HCT116 (cell line): ENCODE data around the gene CWC27. TPM values are rescaled to one million over a fixed set of nuclear protein-coding genes. Genes with fewer than 3 reads are reported as not detected.

Experiments
- ATAC-seq: fragments of 200-7000 bp; cut with Tn5 transposase; 2 replicates; pipeline ENCODE4 v1.9.1; 2020; ENCODE audit warnings: mild to moderate bottlenecking, moderate library complexity
- BruUV-seq: library from RNA; stranded (reverse); fragments of 400-500 nt; replicated peaks from 2 replicates; lab custom pipeline; 2021; lab: Mats Ljungman, UMichigan
- CTCF ChIA-PET: fragments of 300-600 bp; sonication (Branson Sonifier 250); formaldehyde crosslinking; loops from one replicate; lab custom pipeline; 2021; ENCODE audit warnings: antibody characterized with exemption; lab: Charles Lee
- POLR2A ChIA-PET: fragments of 300-600, 350-600 bp; sonication (Branson Sonifier 250); formaldehyde crosslinking; loops from one replicate; lab custom pipeline; 2021; ENCODE audit warnings: antibody characterized with exemption; lab: Charles Lee
- RAD21 ChIA-PET, 2 experiments: fragments of 300-600 bp; sonication (Branson Sonifier 250); formaldehyde crosslinking; loops; one replicate each; lab custom pipeline; 2023; ENCODE audit warnings: low total read pairs in 2 of 2; ENCODE audit not compliant: uncharacterized antibody in 2 of 2, unreplicated experiment in 2 of 2, low non-redundant PET in 1 of 2; lab: Charles Lee
- DNase-seq: peaks from one replicate; pipeline ENCODE4 v3.0.0-alpha.2; 2010; ENCODE audit warnings: low read depth, low spot score
- H2AFZ ChIP-seq: fragments of 200-600 bp; shearing (Covaris generic), sonication (generic); 2 replicates; pipeline ENCODE4 v1.6.1; 2017; ENCODE audit warnings: low read depth, mixed run types, mixed read lengths, antibody characterized with exemption, low read length; ENCODE audit not compliant: poor library complexity, severe bottlenecking
- H3K27ac ChIP-seq: 2 replicates; pipeline ENCODE4 v1.5.1; 2012; ENCODE audit warnings: low read depth, low read length
- H3K27me3 ChIP-seq: fragments of 200-600 bp; sonication (generic); 2 replicates; pipeline ENCODE4 v1.6.1; 2016; ENCODE audit warnings: mixed run types, low read length, mixed read lengths; ENCODE audit not compliant: insufficient read depth
- H3K36me3 ChIP-seq, 2 experiments: fragments of 200-500 bp in 1 of 2; fragments of 200-600 bp in 1 of 2; sonication (Bioruptor generic) in 1 of 2; sonication (generic) in 1 of 2; 2 replicates each; pipeline versions ENCODE4 v1.5.1 to v1.6.1; 2014 to 2016; ENCODE audit warnings: low read length in 2 of 2, inconsistent platforms in 1 of 2, mixed read lengths in 1 of 2, mixed run types in 1 of 2; ENCODE audit not compliant: insufficient read depth in 2 of 2, control insufficient read depth in 1 of 2
- H3K4me1 ChIP-seq, 2 experiments: fragments of 200-600 bp in 1 of 2; sonication (generic) in 1 of 2; 2 replicates each; pipeline versions ENCODE4 v1.5.1 to v1.6.1; 2012 to 2017; ENCODE audit warnings: low read length in 2 of 2, inconsistent platforms in 1 of 2, mild to moderate bottlenecking in 1 of 2, mixed read lengths in 1 of 2, mixed run types in 1 of 2, moderate library complexity in 1 of 2; ENCODE audit not compliant: insufficient read depth in 2 of 2, control insufficient read depth in 1 of 2
- H3K4me2 ChIP-seq: fragments of 200-600 bp; sonication (generic); 2 replicates; pipeline ENCODE4 v1.6.1; 2017; ENCODE audit warnings: mixed run types, low read length, mixed read lengths
- H3K4me3 ChIP-seq, 2 experiments: fragments of 200-600 bp in 1 of 2; sonication (generic) in 1 of 2; replicated peaks in 1 of 2; 2 replicates each; pipeline ENCODE4 v1.5.1; 2011 to 2016; ENCODE audit warnings: low read length in 2 of 2, control low read depth in 1 of 2, low read depth in 1 of 2, mild to moderate bottlenecking in 1 of 2, mixed read lengths in 1 of 2, mixed run types in 1 of 2
- H3K79me2 ChIP-seq: fragments of 200-600 bp; sonication (generic); 2 replicates; pipeline ENCODE4 v1.6.1; 2017; ENCODE audit warnings: mild to moderate bottlenecking, mixed run types, low read length, moderate library complexity, mixed read lengths; ENCODE audit not compliant: insufficient read depth
- H3K9ac ChIP-seq: fragments of 200-600 bp; sonication (generic); 2 replicates; pipeline ENCODE4 v1.6.1; 2016; ENCODE audit warnings: low read length, mixed read lengths
- H3K9me2 ChIP-seq: fragments of 200-600 bp; sonication (generic), shearing (Covaris generic); 2 replicates; pipeline ENCODE4 v1.6.1; 2017; ENCODE audit warnings: mixed run types, mild to moderate bottlenecking, moderate library complexity; ENCODE audit not compliant: insufficient read depth
- H3K9me3 ChIP-seq, 2 experiments: fragments of 200-500 bp in 1 of 2; fragments of 200-600 bp in 1 of 2; sonication (Bioruptor generic) in 1 of 2; sonication (generic) in 1 of 2; 2 replicates each; pipeline ENCODE4 v1.6.1; 2014 to 2017; ENCODE audit warnings: low read length in 2 of 2, mixed read lengths in 2 of 2, inconsistent platforms in 1 of 2, low read depth in 1 of 2, mild to moderate bottlenecking in 1 of 2, mixed run types in 1 of 2, moderate library complexity in 1 of 2; ENCODE audit not compliant: control insufficient read depth in 1 of 2, insufficient read depth in 1 of 2
- H4K20me1 ChIP-seq: fragments of 200-600 bp; sonication (generic), shearing (Covaris generic); 2 replicates; pipeline ENCODE4 v1.6.1; 2017; ENCODE audit warnings: mixed run types, mild to moderate bottlenecking, moderate library complexity; ENCODE audit not compliant: insufficient read depth
- CBX3 ChIP-seq: IDR thresholded peaks from 2 replicates; pipeline ENCODE4 v1.6.1; 2012; ENCODE audit warnings: low read depth
- CEBPB ChIP-seq: IDR thresholded peaks from 2 replicates; pipeline ENCODE4 v1.6.1; 2012; ENCODE audit warnings: low read depth
- EZH2 ChIP-seq: fragments of 200-600 bp; sonication (generic); IDR thresholded peaks from 2 replicates; pipeline ENCODE4 v1.6.1; 2017; ENCODE audit warnings: antibody characterized with exemption, mixed run types
- EZH2phosphoT487 ChIP-seq: fragments of 200-600 bp; IDR thresholded peaks from 2 replicates; pipeline ENCODE4 v1.6.1; 2018; ENCODE audit warnings: antibody characterized with exemption, borderline replicate concordance
- FOSL1 ChIP-seq: IDR thresholded peaks from 2 replicates; pipeline ENCODE4 v1.6.1; 2012; ENCODE audit warnings: low read depth
- JUND ChIP-seq: IDR thresholded peaks from 2 replicates; pipeline ENCODE4 v1.6.1; 2012
- POLR2A ChIP-seq: IDR thresholded peaks from 2 replicates; pipeline ENCODE4 v1.7.0; 2011; ENCODE audit warnings: borderline replicate concordance; ENCODE audit not compliant: insufficient read depth, insufficient read length; ENCODE audit errors: extremely low read depth
- POLR2AphosphoS5 ChIP-seq: IDR thresholded peaks from 2 replicates; pipeline ENCODE4 v1.6.1; 2011; ENCODE audit warnings: mild to moderate bottlenecking, low read depth, low read length, moderate library complexity
- REST ChIP-seq: IDR thresholded peaks from 2 replicates; pipeline ENCODE4 v1.6.1; 2012; ENCODE audit warnings: low read depth
- SIN3A ChIP-seq: IDR thresholded peaks from 2 replicates; pipeline ENCODE4 v1.6.1; 2012; ENCODE audit warnings: low read depth
- SRF ChIP-seq: IDR thresholded peaks from 2 replicates; pipeline ENCODE4 v1.6.1; 2012; ENCODE audit warnings: low read depth
- TCF7L2 ChIP-seq: IDR thresholded peaks from 2 replicates; pipeline ENCODE4 v1.7.0; 2011; ENCODE audit warnings: borderline replicate concordance, inconsistent platforms; ENCODE audit not compliant: insufficient read depth, insufficient read length; ENCODE audit errors: extremely low read depth
- ZBTB33 ChIP-seq: IDR thresholded peaks from 2 replicates; pipeline ENCODE4 v1.6.1; 2011; ENCODE audit warnings: mild to moderate bottlenecking, low read length, moderate library complexity; ENCODE audit not compliant: insufficient replicate concordance; ENCODE audit errors: extremely low read depth
- ZFX ChIP-seq: fragments of 450-650 bp; IDR thresholded peaks from 2 replicates; pipeline ENCODE4 v1.6.1; 2017
- ZNF274 ChIP-seq: fragments of 200-500 bp; sonication (Bioruptor generic); IDR thresholded peaks from 2 replicates; pipeline ENCODE4 v1.6.1; 2014; ENCODE audit warnings: mild to moderate bottlenecking, low read depth, low read length, inconsistent platforms
- intact Hi-C: fragments of 100-400 bp; cut with micrococcal nuclease; formaldehyde crosslinking; loops from 2 replicates; pipeline ENCODE4 v1.10.0; 2022
- total RNA-seq: library from RNA; stranded (reverse); gene quantifications from one replicate; pipeline ENCODE4 v1.2.1, GENCODE V29; 2021; ENCODE audit not compliant: unreplicated experiment

CWC27 gene
- total RNA-seq, 1 experiment from 2014 or later, result 29.1 TPM

- Histone ChIP-seq H3K4me3 (no peak overlapping the region), H3K27ac (no peak overlapping the region), H3K4me2 (no peak overlapping the region), H3K9ac (no peak overlapping the region), H3K9me3 (no peaks in the 10 kb centered on the region), H4K20me1 (no peaks in the 10 kb centered on the region), H3K36me3 (no peaks in the 10 kb centered on the region), H3K4me1 (no peaks in the 10 kb centered on the region), H3K27me3 (no peaks in the 10 kb centered on the region), H3K9me2 (no peaks in the 10 kb centered on the region), H3K79me2 (no peaks in the 10 kb centered on the region), H2AFZ (no peak overlapping the region)
- POLR2A ChIA-PET, result no interaction called here
- DNase-seq (no peak), ATAC-seq (no peak)
- RAD21 ChIA-PET, result no interaction called here
- BruUV-seq, result no TSS peak
- TF ChIP-seq ZNF274, result no peak
- TF ChIP-seq ZBTB33, result no peak
- TF ChIP-seq SRF, result no peak
- TF ChIP-seq SIN3A, result no peak
- no peak for TF ChIP-seq CBX3
- no peak for TF ChIP-seq CEBPB
- no peak for TF ChIP-seq JUND
- no peak for TF ChIP-seq EZH2phosphoT487
- no peak for TF ChIP-seq EZH2
- no peak for TF ChIP-seq TCF7L2
- no peak for TF ChIP-seq FOSL1
- TF ChIP-seq POLR2A, result no peak
- TF ChIP-seq REST, result no peak
- TF ChIP-seq ZFX, result no peak
- TF ChIP-seq POLR2AphosphoS5, result no peak
- CTCF ChIA-PET, result no interaction called here
- intact Hi-C loops, result no loop called here
Measured at GRCh38 chr5:64839936-64840335, 71.2 kb downstream of the CWC27 start.
